GM12878 (cell line): ENCODE results near the gene CLDN6.

Experiments
- SMC3 ChIP-seq: IDR thresholded peaks from 2 replicates; pipeline ENCODE4 v1.6.1; 2011; ENCODE audit warnings: low read length, improper control_type of control experiment, borderline replicate concordance
- ZSCAN29 ChIP-seq: fragments of 450-650 bp; IDR thresholded peaks from 2 replicates; pipeline ENCODE4 v1.6.1; 2017; ENCODE audit warnings: mild to moderate bottlenecking, moderate library complexity
- TF ChIP-seq, protein P1 (sequence below): IDR thresholded peaks from 2 replicates; pipeline ENCODE4 v1.6.1; 2012; ENCODE audit warnings: mild to moderate bottlenecking, low read depth, low read length
- TF ChIP-seq, protein P2 (sequence below), 3 experiments: IDR thresholded peaks in 2 of 3; conservative IDR thresholded peaks in 1 of 3; 2 replicates each; pipeline ENCODE4 v1.5.1; 2011; ENCODE audit warnings: low read depth in 3 of 3, low read length in 3 of 3, mild to moderate bottlenecking in 3 of 3, control low read depth in 2 of 3, moderate library complexity in 2 of 3, inconsistent platforms in 1 of 3, mixed read lengths in 1 of 3; ENCODE audit not compliant: control insufficient read depth in 2 of 3, insufficient read depth in 1 of 3; ENCODE audit errors: extremely low read depth in 1 of 3
- TF ChIP-seq, protein P3 (sequence below): IDR thresholded peaks from 2 replicates; pipeline ENCODE4 v1.6.1; 2012; ENCODE audit warnings: low read depth, low read length, improper control_type of control experiment

DNA sequence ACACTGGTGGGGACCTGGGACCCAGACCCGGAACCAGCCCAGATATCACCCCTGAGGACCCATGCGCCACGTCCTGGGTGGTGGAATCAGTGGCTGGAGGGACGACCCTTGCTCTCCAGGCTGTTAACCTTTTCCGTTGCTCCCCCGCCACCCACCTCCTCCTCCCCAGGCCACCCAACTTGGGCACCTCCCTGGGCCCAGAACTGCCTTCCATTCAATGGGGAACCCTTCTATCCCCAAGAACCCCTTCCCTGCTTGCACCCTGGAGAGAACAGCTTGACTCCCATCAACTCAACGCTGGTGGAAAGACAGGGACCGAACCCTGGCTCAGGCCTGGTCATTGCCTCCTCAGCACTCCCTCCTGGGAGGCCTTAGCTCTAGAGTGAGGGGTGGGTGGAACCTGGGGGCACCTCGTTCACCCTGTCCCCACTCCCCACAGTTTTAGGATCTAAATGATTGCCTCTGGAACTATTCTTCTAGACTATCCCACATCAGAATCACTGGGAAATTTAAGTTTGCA, 41.8 kb upstream of the CLDN6 start:
- TF ChIP-seq, protein P1, sequence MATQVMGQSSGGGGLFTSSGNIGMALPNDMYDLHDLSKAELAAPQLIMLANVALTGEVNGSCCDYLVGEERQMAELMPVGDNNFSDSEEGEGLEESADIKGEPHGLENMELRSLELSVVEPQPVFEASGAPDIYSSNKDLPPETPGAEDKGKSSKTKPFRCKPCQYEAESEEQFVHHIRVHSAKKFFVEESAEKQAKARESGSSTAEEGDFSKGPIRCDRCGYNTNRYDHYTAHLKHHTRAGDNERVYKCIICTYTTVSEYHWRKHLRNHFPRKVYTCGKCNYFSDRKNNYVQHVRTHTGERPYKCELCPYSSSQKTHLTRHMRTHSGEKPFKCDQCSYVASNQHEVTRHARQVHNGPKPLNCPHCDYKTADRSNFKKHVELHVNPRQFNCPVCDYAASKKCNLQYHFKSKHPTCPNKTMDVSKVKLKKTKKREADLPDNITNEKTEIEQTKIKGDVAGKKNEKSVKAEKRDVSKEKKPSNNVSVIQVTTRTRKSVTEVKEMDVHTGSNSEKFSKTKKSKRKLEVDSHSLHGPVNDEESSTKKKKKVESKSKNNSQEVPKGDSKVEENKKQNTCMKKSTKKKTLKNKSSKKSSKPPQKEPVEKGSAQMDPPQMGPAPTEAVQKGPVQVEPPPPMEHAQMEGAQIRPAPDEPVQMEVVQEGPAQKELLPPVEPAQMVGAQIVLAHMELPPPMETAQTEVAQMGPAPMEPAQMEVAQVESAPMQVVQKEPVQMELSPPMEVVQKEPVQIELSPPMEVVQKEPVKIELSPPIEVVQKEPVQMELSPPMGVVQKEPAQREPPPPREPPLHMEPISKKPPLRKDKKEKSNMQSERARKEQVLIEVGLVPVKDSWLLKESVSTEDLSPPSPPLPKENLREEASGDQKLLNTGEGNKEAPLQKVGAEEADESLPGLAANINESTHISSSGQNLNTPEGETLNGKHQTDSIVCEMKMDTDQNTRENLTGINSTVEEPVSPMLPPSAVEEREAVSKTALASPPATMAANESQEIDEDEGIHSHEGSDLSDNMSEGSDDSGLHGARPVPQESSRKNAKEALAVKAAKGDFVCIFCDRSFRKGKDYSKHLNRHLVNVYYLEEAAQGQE, result no peak
- TF ChIP-seq, protein P2, sequence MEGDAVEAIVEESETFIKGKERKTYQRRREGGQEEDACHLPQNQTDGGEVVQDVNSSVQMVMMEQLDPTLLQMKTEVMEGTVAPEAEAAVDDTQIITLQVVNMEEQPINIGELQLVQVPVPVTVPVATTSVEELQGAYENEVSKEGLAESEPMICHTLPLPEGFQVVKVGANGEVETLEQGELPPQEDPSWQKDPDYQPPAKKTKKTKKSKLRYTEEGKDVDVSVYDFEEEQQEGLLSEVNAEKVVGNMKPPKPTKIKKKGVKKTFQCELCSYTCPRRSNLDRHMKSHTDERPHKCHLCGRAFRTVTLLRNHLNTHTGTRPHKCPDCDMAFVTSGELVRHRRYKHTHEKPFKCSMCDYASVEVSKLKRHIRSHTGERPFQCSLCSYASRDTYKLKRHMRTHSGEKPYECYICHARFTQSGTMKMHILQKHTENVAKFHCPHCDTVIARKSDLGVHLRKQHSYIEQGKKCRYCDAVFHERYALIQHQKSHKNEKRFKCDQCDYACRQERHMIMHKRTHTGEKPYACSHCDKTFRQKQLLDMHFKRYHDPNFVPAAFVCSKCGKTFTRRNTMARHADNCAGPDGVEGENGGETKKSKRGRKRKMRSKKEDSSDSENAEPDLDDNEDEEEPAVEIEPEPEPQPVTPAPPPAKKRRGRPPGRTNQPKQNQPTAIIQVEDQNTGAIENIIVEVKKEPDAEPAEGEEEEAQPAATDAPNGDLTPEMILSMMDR (IDR thresholded peaks at IDR 0.05 in 2 of 3, conservative IDR thresholded peaks at IDR 0.05 in 1 of 3; ENCODE audit: control insufficient read depth in 2 of 3, extremely low read depth in 1 of 3, insufficient read depth in 1 of 3, low read depth in 3 of 3, low read length in 3 of 3), result no peak
- TF ChIP-seq, protein P3, sequence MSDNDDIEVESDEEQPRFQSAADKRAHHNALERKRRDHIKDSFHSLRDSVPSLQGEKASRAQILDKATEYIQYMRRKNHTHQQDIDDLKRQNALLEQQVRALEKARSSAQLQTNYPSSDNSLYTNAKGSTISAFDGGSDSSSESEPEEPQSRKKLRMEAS, result no peak
- TF ChIP-seq ZSCAN29 (no peak), SMC3 (no peak)
